Measurements from ENCODE around the gene CCDC85B. TPM values are rescaled to one million over a fixed set of nuclear protein-coding genes. Genes with fewer than 3 reads are reported as not detected.

CCDC85B gene
- total and polyA plus RNA-seq, 2 of the 13 experiments (the other 11 are each of a cell fraction or from before 2014, with no cell fraction given), result 8.2 to 19.5 TPM

GRCh38 chr11:65899356-65900124, 9.1 kb downstream of the CCDC85B start (continued):
- TF ChIP-seq ARNT2 (CRISPR knock-in tag; IDR thresholded peaks at IDR 0.05; ENCODE audit: low read depth) (peak; percentile 68; the same call in 1 of the 2 replicates), HNRNPL (IDR thresholded peaks at IDR 0.05; ENCODE audit: low read depth, low read length) (peak; percentile 91), TBL1XR1 (IDR thresholded peaks at IDR 0.05; ENCODE audit: borderline replicate concordance, low read length, partially characterized antibody) (no peak), ZNF275 (CRISPR knock-in tag; IDR thresholded peaks at IDR 0.05; ENCODE audit: borderline replicate concordance) (no peak), ZNF33B (CRISPR knock-in tag; IDR thresholded peaks at IDR 0.05) (no peak), ZNF572 (CRISPR knock-in tag; IDR thresholded peaks at IDR 0.05) (no peak), SMYD3 (CRISPR knock-in tag; IDR thresholded peaks at IDR 0.05) (0 out of 2 replicates have a peak, but pooled peaks have one; percentile 34), MYC (CRISPR knock-in tag; IDR thresholded peaks at IDR 0.05; ENCODE audit: borderline replicate concordance) (peak; percentile 94), ZNF773 (CRISPR knock-in tag; IDR thresholded peaks at IDR 0.05; ENCODE audit: borderline replicate concordance) (peak; percentile 54; the same call in 1 of the 2 replicates), HOXA5 (CRISPR knock-in tag; IDR thresholded peaks at IDR 0.05) (no peak), ZNF646 (CRISPR knock-in tag; IDR thresholded peaks at IDR 0.05) (peak; percentile 61; the same call in 1 of the 2 replicates), YEATS4 (CRISPR knock-in tag; IDR thresholded peaks at IDR 0.05; ENCODE audit: borderline replicate concordance) (peak; percentile 53; the same call in 1 of the 2 replicates), KAT7 (CRISPR knock-in tag; IDR thresholded peaks at IDR 0.05; ENCODE audit: borderline replicate concordance) (0 out of 2 replicates have a peak, but pooled peaks have one; percentile 38), FOXC1 (CRISPR knock-in tag; IDR thresholded peaks at IDR 0.05; ENCODE audit: borderline replicate concordance) (peak; percentile 45; the same call in 1 of the 2 replicates)
- TF ChIP-seq, protein P1, sequence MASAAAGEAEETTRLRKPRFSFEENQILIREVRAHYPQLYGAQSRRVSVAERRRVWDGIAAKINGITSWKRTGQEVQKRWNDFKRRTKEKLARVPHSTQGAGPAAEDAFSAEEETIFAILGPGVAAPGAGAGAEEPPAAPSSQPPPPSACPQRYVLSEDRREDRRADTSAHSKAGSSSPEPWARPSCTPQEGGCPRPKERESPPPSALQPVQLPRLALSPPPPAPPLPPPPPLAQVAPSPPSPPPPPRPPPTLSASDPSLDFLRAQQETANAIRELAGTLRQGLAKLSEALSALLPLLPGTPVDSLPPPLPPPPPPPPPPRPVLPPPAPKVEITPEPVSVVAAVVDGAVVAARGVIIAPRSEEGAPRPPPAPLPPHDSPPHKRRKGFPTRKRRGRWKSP (CRISPR knock-in tag; IDR thresholded peaks at IDR 0.05), result peak; percentile 51; the same call in 1 of the 2 replicates
- TF ChIP-seq, protein P2, sequence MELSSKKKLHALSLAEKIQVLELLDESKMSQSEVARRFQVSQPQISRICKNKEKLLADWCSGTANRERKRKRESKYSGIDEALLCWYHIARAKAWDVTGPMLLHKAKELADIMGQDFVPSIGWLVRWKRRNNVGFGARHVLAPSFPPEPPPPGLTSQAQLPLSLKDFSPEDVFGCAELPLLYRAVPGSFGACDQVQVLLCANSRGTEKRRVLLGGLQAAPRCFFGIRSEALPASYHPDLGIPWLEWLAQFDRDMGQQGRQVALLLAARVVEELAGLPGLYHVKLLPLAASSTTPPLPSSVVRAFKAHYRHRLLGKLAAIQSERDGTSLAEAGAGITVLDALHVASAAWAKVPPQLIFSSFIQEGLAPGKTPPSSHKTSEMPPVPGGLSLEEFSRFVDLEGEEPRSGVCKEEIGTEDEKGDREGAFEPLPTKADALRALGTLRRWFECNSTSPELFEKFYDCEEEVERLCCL (CRISPR knock-in tag; IDR thresholded peaks at IDR 0.05; ENCODE audit: borderline replicate concordance), result peak; percentile 64; the same call in 1 of the 2 replicates

All from HepG2 (cell line).